Skeletal muscle cell (primary cell): ENCODE data around the gene TBC1D1.
A peak's percentile ranks its signal among the peaks of the same experiment; 100 is the strongest.

ENCODE experiments used
- DNase-seq: peaks from one replicate; pipeline ENCODE4 v3.0.0-alpha.2; 2010; ENCODE audit warnings: low read depth
- H3K4me3 ChIP-seq: 2 replicates; pipeline ENCODE4 v1.5.1; 2011; ENCODE audit warnings: low read depth, mild to moderate bottlenecking, control low read depth, low read length, moderate library complexity

The TBC1D1 gene

GRCh38 chr4:38129460-38130227 is 238.8 kb downstream of the TBC1D1 start:
- no peak overlapping the region for H3K4me3 ChIP-seq
- no peak for DNase-seq

- H3K4me3 ChIP-seq: no peak overlapping the region
- no peak for DNase-seq
Observed at GRCh38 chr4:38130884-38131283, 240.0 kb downstream of the TBC1D1 start.

- no peak for DNase-seq
- no peak overlapping the region for H3K4me3 ChIP-seq
Observed at GRCh38 chr4:38131371-38132091, 240.6 kb downstream of the TBC1D1 start.

- H3K4me3 ChIP-seq: no peak overlapping the region
Observed at GRCh38 chr4:38132107-38132673, 241.3 kb downstream of the TBC1D1 start.

GRCh38 chr4:38132843-38133662 is 242.2 kb downstream of the TBC1D1 start:
- DNase-seq: no peak
- no peak overlapping the region for H3K4me3 ChIP-seq

More at GRCh38 chr4:38132107-38132673, 241.3 kb downstream of the TBC1D1 start:
- peak; percentile 99 for DNase-seq

GRCh38 chr4:38133711-38134480 is 243.0 kb downstream of the TBC1D1 start:
- no peak for DNase-seq
- no peak overlapping the region for H3K4me3 ChIP-seq

GRCh38 chr4:38135201-38135600 is 244.3 kb downstream of the TBC1D1 start:
- H3K4me3 ChIP-seq: no peak overlapping the region
- DNase-seq: no peak

- H3K4me3 ChIP-seq: no peak overlapping the region
Observed at GRCh38 chr4:38136604-38137003, 245.7 kb downstream of the TBC1D1 start.

GRCh38 chr4:38137080-38137479 is 246.2 kb downstream of the TBC1D1 start:
- DNase-seq: no peak
- no peak overlapping the region for H3K4me3 ChIP-seq

More at GRCh38 chr4:38136604-38137003, 245.7 kb downstream of the TBC1D1 start:
- DNase-seq: no peak

- H3K4me3 ChIP-seq: no peak overlapping the region
- DNase-seq: no peak
Observed at GRCh38 chr4:38138363-38138762, 247.5 kb downstream of the TBC1D1 start.

- no peak for DNase-seq
- no peak overlapping the region for H3K4me3 ChIP-seq
Observed at GRCh38 chr4:38139187-38139586, 248.3 kb downstream of the TBC1D1 start.

GRCh38 chr4:38140643-38141203 is 249.8 kb downstream of the TBC1D1 start:
- DNase-seq: no peak
- no peak overlapping the region for H3K4me3 ChIP-seq

- DNase-seq: peak; percentile 33
- H3K4me3 ChIP-seq: no peak overlapping the region
Observed at GRCh38 chr4:38141808-38142500, 251.1 kb downstream of the TBC1D1 start.

GRCh38 chr4:38144031-38144430 is 253.1 kb downstream of the TBC1D1 start:
- H3K4me3 ChIP-seq: no peak overlapping the region
- DNase-seq: no peak

GRCh38 chr4:38145033-38145678 is 254.3 kb downstream of the TBC1D1 start:
- no peak overlapping the region for H3K4me3 ChIP-seq
- DNase-seq: no peak

GRCh38 chr4:38145741-38146140 is 254.9 kb downstream of the TBC1D1 start:
- DNase-seq: no peak
- H3K4me3 ChIP-seq: no peak overlapping the region

- no peak overlapping the region for H3K4me3 ChIP-seq
- no peak for DNase-seq
Observed at GRCh38 chr4:38146383-38146782, 255.5 kb downstream of the TBC1D1 start.
